Measurements from ENCODE around the gene SHISA7.
"Not testable (repeated sequence)": the region's sequence is repeated elsewhere in the genome, so short reads cannot be mapped to it uniquely, and the experiment has no call there.

The SHISA7 gene

DNA sequence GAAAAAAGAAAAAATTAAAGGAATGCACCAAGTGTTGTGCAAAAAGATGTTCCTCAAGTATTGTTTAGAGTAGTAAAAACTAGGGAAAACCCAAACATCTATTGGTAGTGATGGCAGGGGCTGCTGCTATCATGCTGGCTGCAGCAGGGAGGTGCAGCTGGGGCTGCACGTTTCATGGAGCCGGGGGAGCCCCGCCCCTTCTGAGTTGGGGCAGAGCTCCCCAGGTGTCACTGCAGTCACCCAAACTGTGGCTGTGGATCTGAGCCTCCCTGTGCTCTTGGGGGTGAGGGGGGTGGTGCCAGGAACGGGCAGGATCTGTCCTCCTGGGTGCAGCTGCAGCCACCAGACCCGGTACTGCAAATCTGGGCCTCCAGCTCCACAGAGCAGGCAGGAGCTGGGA lies 24.0 kb downstream of the SHISA7 start:
- ATAC-seq, result no peak
- no peak for TF ChIP-seq CSRNP3 (CRISPR knock-in tag; IDR thresholded peaks at IDR 0.05)
- no peak for TF ChIP-seq ZNF70 (CRISPR knock-in tag; IDR thresholded peaks at IDR 0.05)
- TF ChIP-seq CSDC2 (CRISPR knock-in tag; IDR thresholded peaks at IDR 0.05), result no peak
- no peak for TF ChIP-seq ZC3H10 (CRISPR knock-in tag; IDR thresholded peaks at IDR 0.05)

DNA sequence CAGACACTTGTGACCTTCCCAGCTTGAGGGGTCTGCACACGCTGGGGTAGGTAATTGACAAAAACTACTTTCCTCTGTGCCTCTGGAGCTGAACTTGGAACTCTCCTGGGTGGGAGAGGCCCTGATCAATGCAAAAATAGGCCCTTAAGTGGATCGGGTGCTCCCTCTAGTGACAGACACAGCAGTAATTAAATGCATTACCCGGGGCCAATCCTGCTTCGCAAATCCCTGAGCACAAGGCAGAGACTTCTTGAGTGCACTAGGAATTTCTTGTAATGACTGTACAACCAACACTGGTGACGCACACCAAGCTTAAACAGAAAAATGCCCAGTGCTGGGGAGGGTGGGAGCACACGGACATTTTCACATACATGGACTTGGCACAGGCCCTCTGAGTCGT lies 24.9 kb downstream of the SHISA7 start:
- no peak for TF ChIP-seq SNAI2 (CRISPR knock-in tag; IDR thresholded peaks at IDR 0.05)
- no peak for TF ChIP-seq ZFP30 (CRISPR knock-in tag; IDR thresholded peaks at IDR 0.05)
- no peak for TF ChIP-seq RARB (CRISPR knock-in tag; IDR thresholded peaks at IDR 0.05)
- TF ChIP-seq PPARA (CRISPR knock-in tag; IDR thresholded peaks at IDR 0.05; ENCODE audit: borderline replicate concordance), result no peak
- TF ChIP-seq ESRRG (CRISPR knock-in tag; IDR thresholded peaks at IDR 0.05), result no peak

GRCh38 chr19:55410168-55410567 lies 32.9 kb downstream of the SHISA7 start:
- no peak for ATAC-seq
- TF ChIP-seq TOX (CRISPR knock-in tag; IDR thresholded peaks at IDR 0.05; ENCODE audit: borderline replicate concordance), result no peak
- no peak for TF ChIP-seq GLIS3 (CRISPR knock-in tag; IDR thresholded peaks at IDR 0.05)
- TF ChIP-seq CSDC2 (CRISPR knock-in tag; IDR thresholded peaks at IDR 0.05), result no peak
- no peak for TF ChIP-seq ZNF565 (CRISPR knock-in tag; conservative IDR thresholded peaks at IDR 0.05; ENCODE audit: low read depth)
- TF ChIP-seq ZNF70 (CRISPR knock-in tag; IDR thresholded peaks at IDR 0.05), result no peak
- no peak for TF ChIP-seq ZFP30 (CRISPR knock-in tag; IDR thresholded peaks at IDR 0.05)
- TF ChIP-seq BACH2 (CRISPR knock-in tag; IDR thresholded peaks at IDR 0.05; ENCODE audit: borderline replicate concordance), result no peak
- no peak for TF ChIP-seq ZFP3 (CRISPR knock-in tag; IDR thresholded peaks at IDR 0.05)
- no peak for TF ChIP-seq CSRNP3 (CRISPR knock-in tag; IDR thresholded peaks at IDR 0.05)
- no peak for TF ChIP-seq PPARA (CRISPR knock-in tag; IDR thresholded peaks at IDR 0.05; ENCODE audit: borderline replicate concordance)
- TF ChIP-seq ISL1 (CRISPR knock-in tag; IDR thresholded peaks at IDR 0.05), result no peak
- TF ChIP-seq TCF4 (CRISPR knock-in tag; IDR thresholded peaks at IDR 0.05; ENCODE audit: borderline replicate concordance), result no peak
- TF ChIP-seq ZC3H10 (CRISPR knock-in tag; IDR thresholded peaks at IDR 0.05), result no peak
- TF ChIP-seq, protein P1, sequence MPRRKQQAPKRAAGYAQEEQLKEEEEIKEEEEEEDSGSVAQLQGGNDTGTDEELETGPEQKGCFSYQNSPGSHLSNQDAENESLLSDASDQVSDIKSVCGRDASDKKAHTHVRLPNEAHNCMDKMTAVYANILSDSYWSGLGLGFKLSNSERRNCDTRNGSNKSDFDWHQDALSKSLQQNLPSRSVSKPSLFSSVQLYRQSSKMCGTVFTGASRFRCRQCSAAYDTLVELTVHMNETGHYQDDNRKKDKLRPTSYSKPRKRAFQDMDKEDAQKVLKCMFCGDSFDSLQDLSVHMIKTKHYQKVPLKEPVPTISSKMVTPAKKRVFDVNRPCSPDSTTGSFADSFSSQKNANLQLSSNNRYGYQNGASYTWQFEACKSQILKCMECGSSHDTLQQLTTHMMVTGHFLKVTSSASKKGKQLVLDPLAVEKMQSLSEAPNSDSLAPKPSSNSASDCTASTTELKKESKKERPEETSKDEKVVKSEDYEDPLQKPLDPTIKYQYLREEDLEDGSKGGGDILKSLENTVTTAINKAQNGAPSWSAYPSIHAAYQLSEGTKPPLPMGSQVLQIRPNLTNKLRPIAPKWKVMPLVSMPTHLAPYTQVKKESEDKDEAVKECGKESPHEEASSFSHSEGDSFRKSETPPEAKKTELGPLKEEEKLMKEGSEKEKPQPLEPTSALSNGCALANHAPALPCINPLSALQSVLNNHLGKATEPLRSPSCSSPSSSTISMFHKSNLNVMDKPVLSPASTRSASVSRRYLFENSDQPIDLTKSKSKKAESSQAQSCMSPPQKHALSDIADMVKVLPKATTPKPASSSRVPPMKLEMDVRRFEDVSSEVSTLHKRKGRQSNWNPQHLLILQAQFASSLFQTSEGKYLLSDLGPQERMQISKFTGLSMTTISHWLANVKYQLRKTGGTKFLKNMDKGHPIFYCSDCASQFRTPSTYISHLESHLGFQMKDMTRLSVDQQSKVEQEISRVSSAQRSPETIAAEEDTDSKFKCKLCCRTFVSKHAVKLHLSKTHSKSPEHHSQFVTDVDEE (CRISPR knock-in tag; IDR thresholded peaks at IDR 0.05), result no peak
- no peak for TF ChIP-seq OSR1 (CRISPR knock-in tag; IDR thresholded peaks at IDR 0.05)
- TF ChIP-seq ZNF8 (CRISPR knock-in tag; IDR thresholded peaks at IDR 0.05), result no peak

More for the DNA sequence above, 24.9 kb downstream of the SHISA7 start:
- ATAC-seq, result peak; percentile 99

DNA sequence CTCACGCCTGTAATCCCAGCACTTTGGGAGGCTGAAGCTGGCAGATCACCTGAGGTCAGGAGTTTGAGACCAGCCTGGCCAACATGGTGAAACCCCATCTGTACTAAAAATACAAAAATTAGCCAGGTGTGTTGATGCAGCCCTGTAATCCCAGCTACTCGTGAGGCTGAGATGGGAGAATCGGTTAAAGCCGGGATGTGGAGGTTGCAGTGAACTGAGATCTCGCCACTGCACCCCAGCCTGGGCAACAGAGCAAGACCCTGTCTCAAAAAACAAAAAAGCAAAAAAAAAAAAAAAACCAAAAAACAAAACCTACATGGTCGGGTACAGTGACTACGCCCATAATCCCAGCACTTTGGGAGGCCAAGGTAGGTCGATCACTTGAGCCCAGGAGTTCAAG lies 33.9 kb downstream of the SHISA7 start:
- ATAC-seq, result not testable (repeated sequence)

DNA sequence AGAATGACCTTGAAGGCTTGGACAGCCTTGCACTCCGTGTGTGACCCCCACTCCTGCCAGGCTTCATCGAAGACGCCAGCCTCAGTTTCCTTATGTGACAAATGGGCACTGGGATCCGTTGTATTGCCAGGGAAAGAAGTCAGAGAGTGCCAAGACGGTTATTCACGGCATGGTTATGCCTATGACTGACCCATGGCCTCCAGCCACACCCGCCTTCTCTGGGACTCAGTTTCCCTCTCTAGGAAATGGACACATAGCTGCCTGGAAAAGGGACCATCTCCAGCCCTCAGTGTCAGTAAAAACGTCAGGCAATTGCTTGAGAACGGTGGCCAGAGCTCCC lies 34.6 kb downstream of the SHISA7 start:
- ATAC-seq, result no peak
- peak; percentile 68; the same call in 1 of the 2 replicates for TF ChIP-seq SNAI2 (CRISPR knock-in tag; IDR thresholded peaks at IDR 0.05)
- peak; percentile 52; the same call in 1 of the 2 replicates for TF ChIP-seq CSRNP3 (CRISPR knock-in tag; IDR thresholded peaks at IDR 0.05)
- TF ChIP-seq, protein P2, sequence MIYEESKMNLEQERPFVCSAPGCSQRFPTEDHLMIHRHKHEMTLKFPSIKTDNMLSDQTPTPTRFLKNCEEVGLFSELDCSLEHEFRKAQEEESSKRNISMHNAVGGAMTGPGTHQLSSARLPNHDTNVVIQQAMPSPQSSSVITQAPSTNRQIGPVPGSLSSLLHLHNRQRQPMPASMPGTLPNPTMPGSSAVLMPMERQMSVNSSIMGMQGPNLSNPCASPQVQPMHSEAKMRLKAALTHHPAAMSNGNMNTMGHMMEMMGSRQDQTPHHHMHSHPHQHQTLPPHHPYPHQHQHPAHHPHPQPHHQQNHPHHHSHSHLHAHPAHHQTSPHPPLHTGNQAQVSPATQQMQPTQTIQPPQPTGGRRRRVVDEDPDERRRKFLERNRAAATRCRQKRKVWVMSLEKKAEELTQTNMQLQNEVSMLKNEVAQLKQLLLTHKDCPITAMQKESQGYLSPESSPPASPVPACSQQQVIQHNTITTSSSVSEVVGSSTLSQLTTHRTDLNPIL (CRISPR knock-in tag; IDR thresholded peaks at IDR 0.05; ENCODE audit: low read depth), result 0 out of 2 replicates have a peak, but pooled peaks have one; percentile 29
- TF ChIP-seq GLIS3 (CRISPR knock-in tag; IDR thresholded peaks at IDR 0.05), result no peak
